ENCODE results near the gene TAF4. TPM values are rescaled to one million over a fixed set of nuclear protein-coding genes. Genes with fewer than 3 reads are reported as not detected.
A peak's percentile ranks its signal among the peaks of the same experiment; 100 is the strongest.

Gene TAF4
- polyA plus RNA-seq, 3 donors from 2014 or later: 0.04 to 3.2 (median 1.1) TPM

DNA sequence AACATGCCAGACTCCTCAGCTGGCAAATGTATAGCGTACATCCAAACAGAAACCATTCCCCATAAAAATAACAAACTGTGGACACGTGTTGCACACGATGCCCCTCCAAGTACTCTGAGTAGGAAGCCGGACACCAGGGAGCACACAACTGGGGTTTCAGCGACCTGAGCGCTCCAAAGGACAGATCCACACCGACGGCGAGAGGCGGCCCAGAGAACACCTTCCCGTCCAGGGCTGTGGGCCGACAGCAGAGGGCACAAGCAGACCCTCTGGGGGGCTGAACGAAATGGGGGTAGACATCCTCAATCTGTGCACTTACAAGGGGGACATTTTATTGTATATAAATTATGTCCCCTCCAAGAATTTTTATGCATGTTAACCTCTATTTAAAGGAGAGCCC, 24.7 kb downstream of the TAF4 start:
- Mint-ChIP-seq H3K27ac (peak overlapping the region in 1 of 6 donors; percentile 15), H3K36me3 (no peaks in the 10 kb centered on the region), H3K4me1 (peaks cover 53 to 77% of the 10 kb centered on the region in 2 donors), H3K9me3 (no peaks in the 10 kb centered on the region), H3K27me3 (ENCODE audit: low read depth in 3 of 3) (peaks cover 0 to 2% (median 2%) of the 10 kb centered on the region in 3 donors), H3K4me3 (no peak overlapping the region)
- no peak for DNase-seq

DNA sequence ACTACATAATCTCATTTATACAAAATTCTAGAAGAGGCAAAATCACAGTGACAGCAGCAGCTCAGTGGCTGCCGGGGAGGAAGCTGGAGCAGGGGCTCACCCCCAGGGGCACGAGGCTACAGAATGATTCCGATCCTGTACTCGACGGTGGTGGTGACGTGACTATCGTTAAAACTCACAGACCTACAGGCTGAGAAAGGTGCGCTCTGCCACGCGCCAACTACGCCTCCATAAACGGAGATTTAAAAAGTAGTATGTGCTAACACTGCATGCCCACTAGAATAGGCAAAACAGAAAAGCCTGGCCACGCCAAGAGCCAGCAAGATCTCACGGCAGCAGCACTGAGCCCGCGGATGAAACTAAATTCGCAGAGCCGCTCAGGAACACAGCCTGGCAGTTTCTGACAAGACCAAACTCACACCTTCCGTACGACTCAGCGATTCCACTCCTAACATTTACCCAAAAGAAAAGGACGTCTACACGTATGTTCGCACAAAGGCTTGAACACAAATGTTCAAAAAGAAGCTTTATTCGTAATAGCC, 25.2 kb downstream of the TAF4 start:
- H3K27ac Mint-ChIP-seq: no peak overlapping the region
- H3K27me3 Mint-ChIP-seq (ENCODE audit: low read depth in 3 of 3): peaks cover 0 to 2% (median 2%) of the 10 kb centered on the region in 3 donors
- H3K4me1 Mint-ChIP-seq: peaks cover 55 to 75% of the 10 kb centered on the region in 2 donors
- H3K9me3 Mint-ChIP-seq: no peaks in the 10 kb centered on the region
- no peak for DNase-seq
- H3K4me3 Mint-ChIP-seq: no peak overlapping the region
- no peaks in the 10 kb centered on the region for H3K36me3 Mint-ChIP-seq

DNA sequence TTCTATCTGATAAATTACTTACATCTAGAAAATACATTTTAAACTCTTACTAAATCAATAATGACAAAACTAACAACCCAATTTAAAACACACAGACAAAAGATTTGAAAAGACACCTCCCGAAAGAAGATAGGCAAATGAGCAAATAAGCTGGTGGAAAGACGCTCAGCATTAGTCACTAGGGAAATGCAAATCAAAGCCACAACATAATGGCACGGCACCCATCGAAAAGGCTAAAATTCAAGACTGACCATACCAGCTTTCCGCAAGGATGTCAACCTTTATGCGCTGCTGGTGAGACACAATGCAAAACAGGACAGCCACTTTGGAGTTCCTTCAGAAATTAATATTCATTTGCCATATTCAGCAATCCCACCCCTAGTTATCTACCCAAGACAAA, 25.9 kb downstream of the TAF4 start:
- no peak for DNase-seq
- Mint-ChIP-seq H3K27me3 (ENCODE audit: low read depth in 3 of 3) (peaks cover 0 to 2% (median 2%) of the 10 kb centered on the region in 3 donors), H3K36me3 (no peaks in the 10 kb centered on the region), H3K4me3 (no peak overlapping the region), H3K9me3 (no peaks in the 10 kb centered on the region), H3K27ac (no peak overlapping the region), H3K4me1 (peaks cover 57 to 77% of the 10 kb centered on the region in 2 donors)

DNA sequence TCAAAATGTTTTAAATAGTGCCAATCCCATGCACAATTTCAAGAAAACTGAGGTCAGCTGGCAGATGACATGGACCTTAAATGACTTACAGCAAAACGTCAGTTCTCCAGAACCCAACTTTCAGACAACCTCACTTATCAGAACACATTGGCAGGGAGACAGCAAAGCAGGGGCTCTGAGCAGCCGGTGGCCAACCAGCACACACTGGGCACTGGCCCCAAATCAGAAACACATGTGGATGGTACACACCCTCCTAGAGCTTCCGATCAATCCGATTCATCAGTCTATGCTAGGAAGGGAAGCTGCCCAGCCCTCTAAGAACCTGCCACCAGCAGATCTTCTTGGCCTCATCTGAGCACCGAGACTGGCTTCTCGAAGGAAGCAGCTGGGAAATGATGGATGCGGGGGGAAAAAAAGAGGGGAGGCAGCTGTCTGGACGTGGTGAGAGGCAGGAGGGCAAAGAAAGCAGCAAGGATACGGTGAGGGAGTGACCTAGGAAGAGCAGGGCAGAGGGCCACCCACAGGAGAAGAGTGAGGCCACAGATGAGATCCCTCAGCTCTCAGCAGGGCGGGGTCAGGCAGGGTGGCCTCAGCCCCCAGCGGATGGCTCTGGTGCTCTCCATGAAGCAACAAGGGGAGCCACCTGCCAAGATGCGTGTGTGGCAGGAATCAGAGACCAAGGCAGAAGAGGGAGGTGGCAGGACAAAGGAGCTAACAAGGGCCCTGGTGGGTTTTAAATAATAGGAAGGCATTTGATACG, 32.9 kb downstream of the TAF4 start:
- peak overlapping the region in 4 of 6 donors; percentile 46 to 61 (median 56) for H3K27ac Mint-ChIP-seq
- H3K4me3 Mint-ChIP-seq: no peak overlapping the region
- no peaks in the 10 kb centered on the region for H3K36me3 Mint-ChIP-seq
- H3K27me3 Mint-ChIP-seq (ENCODE audit: low read depth in 3 of 3): peaks cover 0 to 3% (median 2%) of the 10 kb centered on the region in 3 donors
- H3K9me3 Mint-ChIP-seq: no peaks in the 10 kb centered on the region
- DNase-seq: no peak
- peaks cover 58% of the 10 kb centered on the region in 2 donors for H3K4me1 Mint-ChIP-seq

DNA sequence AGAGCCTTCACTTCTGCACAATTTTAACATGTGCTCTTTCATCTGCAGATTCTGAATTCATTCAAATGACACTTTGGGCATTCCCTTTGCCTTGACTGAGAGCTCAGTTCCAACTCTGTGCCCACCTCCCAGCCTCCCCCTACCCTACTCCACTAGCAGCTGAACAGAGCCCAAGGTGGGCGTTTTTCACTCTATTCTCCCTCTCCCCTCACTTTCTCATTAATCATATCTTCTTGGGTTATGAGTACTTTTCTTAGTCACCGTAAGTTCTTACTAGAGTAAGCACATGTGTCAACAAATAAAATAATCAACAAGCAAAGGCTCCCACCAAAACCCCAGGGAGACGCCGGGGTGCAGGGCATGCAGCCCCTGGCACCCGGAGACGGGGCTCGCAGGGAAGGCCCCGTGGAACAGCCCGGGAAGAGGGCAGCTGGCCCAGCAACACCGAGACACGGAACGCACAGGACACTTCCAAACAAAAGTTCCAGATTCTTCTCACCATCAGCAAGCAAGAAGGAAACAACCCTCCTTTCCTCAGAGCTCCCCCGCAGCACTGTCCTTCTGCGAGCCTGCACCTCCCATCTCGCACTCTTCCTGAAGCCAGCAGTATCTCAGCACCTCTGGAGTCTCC, 34.1 kb downstream of the TAF4 start:
- H3K4me3 Mint-ChIP-seq: peak overlapping the region in 2 of 5 donors; percentile 8 to 50
- peaks cover 58% of the 10 kb centered on the region in 2 donors for H3K4me1 Mint-ChIP-seq
- H3K9me3 Mint-ChIP-seq: no peaks in the 10 kb centered on the region
- peaks cover 2 to 3% (median 3%) of the 10 kb centered on the region in 3 donors for H3K27me3 Mint-ChIP-seq (ENCODE audit: low read depth in 3 of 3)
- DNase-seq: no peak
- peak overlapping the region in 4 of 6 donors; percentile 34 to 81 (median 70) for H3K27ac Mint-ChIP-seq
- no peaks in the 10 kb centered on the region for H3K36me3 Mint-ChIP-seq

DNA sequence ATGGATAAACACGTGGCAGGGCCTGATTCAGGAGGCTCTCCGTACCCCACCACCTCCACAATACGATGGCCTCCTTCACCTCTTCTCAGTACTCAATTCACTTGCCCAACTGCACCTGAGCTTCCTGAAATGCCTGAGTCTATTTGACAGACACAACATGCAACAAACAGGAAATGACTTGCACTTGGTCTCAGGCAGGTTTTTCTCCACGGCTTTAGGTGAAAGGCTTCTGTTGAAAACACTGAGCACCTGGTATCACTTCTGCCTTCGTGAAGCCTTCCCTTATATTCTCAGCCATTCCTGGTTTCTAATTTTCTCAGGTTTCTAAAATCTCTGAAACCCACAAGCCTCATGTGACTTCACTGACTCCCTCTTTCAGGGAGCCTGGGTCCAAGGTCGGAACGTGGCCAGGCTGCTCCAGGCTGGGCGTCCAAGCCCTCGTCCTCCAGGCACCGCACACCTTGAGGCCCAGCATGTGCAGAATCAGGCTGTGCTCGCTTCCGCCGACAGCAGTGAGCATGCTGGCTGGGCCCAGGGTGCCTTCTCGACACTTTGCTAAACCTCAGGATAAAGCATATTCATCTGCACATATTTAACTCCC, 34.7 kb downstream of the TAF4 start:
- peaks cover 59 to 60% of the 10 kb centered on the region in 2 donors for H3K4me1 Mint-ChIP-seq
- no peak for DNase-seq
- peak overlapping the region in 4 of 5 donors; percentile 1 to 38 (median 26) for H3K4me3 Mint-ChIP-seq
- H3K9me3 Mint-ChIP-seq: no peaks in the 10 kb centered on the region
- no peaks in the 10 kb centered on the region for H3K36me3 Mint-ChIP-seq
- peaks cover under 1 to 3% (median 3%) of the 10 kb centered on the region in 3 donors for H3K27me3 Mint-ChIP-seq (ENCODE audit: low read depth in 3 of 3)
- peak overlapping the region in 5 of 6 donors; percentile 16 to 81 (median 68) for H3K27ac Mint-ChIP-seq

DNA sequence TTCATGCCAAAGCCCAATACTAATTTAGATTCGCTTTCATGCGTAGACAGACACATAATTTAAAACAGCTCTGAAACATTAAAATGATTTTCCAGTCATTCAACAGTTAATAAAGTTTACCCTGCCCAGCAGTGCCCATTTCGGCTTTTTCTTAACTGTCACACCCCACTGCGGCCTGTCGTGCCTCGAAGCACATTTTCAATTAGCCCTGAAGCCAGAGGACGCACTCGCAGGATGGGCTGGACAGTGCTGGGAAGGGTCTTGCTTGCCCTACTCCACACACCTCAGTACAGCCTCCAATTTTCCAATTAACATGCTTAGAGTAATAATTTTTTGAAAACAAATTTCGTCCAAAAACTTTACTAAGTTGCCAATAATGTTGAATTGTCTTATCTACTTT, 35.3 kb downstream of the TAF4 start:
- DNase-seq: no peak
- H3K4me3 Mint-ChIP-seq: peak overlapping the region in 1 of 5 donors; percentile 38
- H3K27ac Mint-ChIP-seq: peak overlapping the region in 5 of 6 donors; percentile 16 to 81 (median 68)
- no peaks in the 10 kb centered on the region for H3K9me3 Mint-ChIP-seq
- no peaks in the 10 kb centered on the region for H3K36me3 Mint-ChIP-seq
- peaks cover 62 to 63% of the 10 kb centered on the region in 2 donors for H3K4me1 Mint-ChIP-seq
- H3K27me3 Mint-ChIP-seq (ENCODE audit: low read depth in 3 of 3): peaks cover 0 to 5% (median 3%) of the 10 kb centered on the region in 3 donors

DNA sequence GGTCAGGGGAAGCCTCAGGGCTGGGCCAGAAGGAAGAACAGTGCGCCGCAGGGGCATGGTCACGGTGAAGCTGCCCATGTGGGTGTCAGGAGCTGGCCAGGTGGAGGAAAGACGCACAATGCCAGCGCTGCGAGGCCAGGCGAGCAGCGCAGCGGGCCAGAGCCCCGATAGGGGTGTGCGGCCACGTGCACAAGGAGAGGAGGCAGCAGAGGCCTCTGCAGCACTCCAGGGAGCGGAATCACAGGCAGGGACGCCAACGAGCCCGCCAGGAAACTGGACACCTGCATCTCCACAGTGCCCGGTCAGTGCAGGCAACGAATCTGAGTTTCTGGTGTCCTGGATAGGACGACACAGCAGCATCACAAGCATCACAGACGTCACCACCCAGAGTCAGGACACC, 35.7 kb downstream of the TAF4 start:
- no peaks in the 10 kb centered on the region for H3K36me3 Mint-ChIP-seq
- peak overlapping the region in 1 of 6 donors; percentile 72 for H3K27ac Mint-ChIP-seq
- no peak for DNase-seq
- H3K27me3 Mint-ChIP-seq (ENCODE audit: low read depth in 3 of 3): peaks cover 0 to 5% (median 3%) of the 10 kb centered on the region in 3 donors
- H3K9me3 Mint-ChIP-seq: no peaks in the 10 kb centered on the region
- no peak overlapping the region for H3K4me3 Mint-ChIP-seq
- H3K4me1 Mint-ChIP-seq: peaks cover 62 to 64% of the 10 kb centered on the region in 2 donors

DNA sequence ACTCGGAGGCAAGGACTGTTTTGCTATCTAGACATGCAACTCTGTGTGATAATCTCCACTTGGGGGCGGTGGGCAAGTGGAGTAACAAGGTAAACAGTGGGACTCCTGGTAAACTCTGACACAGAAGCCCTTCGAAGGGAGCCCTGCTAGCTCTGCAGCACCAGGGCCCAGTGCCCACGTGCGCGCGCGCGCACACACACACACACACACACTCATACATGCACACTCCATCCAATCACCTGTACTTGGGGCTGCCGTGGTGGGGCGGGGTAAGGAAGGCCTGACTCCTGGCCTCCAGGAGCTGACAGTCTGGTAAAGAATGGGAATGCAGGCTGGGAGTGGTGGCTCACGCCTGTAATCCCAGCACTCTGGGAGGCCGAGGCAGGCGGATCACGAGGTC, 36.4 kb downstream of the TAF4 start:
- H3K27me3 Mint-ChIP-seq (ENCODE audit: low read depth in 3 of 3): peaks cover 0 to 5% (median 3%) of the 10 kb centered on the region in 3 donors
- H3K4me1 Mint-ChIP-seq: peaks cover 67 to 69% of the 10 kb centered on the region in 2 donors
- no peak overlapping the region for H3K27ac Mint-ChIP-seq
- H3K36me3 Mint-ChIP-seq: no peaks in the 10 kb centered on the region
- no peaks in the 10 kb centered on the region for H3K9me3 Mint-ChIP-seq
- DNase-seq: no peak
- H3K4me3 Mint-ChIP-seq: no peak overlapping the region

DNA sequence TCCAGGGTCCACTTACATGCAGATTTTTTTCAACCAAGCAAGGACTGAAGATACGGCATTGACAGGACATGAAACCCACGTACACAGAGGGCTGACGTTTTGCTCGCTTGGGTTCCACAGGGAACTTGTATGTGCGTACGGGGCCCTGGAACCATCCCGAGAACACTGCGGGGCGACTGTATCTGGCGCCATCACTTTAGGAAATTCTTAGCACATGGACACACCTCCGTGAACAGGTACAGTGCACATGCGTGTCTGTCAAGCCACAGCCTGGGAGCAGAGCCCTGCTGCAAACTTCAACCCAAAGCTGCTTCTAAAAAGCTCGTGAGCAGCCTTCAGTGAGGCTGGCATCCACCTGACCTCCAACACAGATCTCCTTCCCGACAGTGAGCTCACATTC, 37.3 kb downstream of the TAF4 start:
- Mint-ChIP-seq H3K4me1 (peaks cover 71% of the 10 kb centered on the region in 2 donors), H3K27ac (peak overlapping the region in 1 of 6 donors; percentile 22), H3K27me3 (ENCODE audit: low read depth in 3 of 3) (peaks cover 0 to 5% (median 3%) of the 10 kb centered on the region in 3 donors), H3K4me3 (no peak overlapping the region), H3K9me3 (no peaks in the 10 kb centered on the region), H3K36me3 (no peaks in the 10 kb centered on the region)
- no peak for DNase-seq

DNA sequence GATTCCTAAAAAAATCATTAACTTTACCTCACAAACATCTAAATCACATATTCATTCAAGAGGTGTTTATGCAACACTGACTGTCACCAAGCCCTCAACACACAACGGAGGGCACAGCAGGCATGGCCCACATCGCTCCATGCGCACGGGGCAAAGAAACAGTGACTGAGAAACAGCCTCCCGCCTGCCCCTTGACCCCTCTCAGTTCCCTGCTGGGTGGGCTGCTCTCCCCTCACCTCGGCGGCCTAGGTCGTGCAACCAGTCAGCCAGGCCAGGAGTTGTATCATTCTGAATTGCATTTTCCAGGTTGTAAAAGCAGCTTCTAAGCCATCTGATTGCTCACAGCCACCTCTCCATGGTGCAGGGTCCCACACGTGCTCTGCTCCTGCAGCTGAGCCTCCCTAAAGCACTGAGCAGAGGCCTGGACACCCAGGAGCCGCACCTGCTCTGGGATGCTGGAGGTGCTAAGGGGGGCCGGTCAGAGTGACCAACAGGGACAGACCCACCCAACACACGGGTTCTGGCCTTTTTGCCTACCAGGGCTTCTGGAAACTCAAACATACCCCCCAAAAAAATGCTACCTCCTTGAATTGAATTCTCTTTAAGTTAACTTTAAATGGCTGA, 37.9 kb downstream of the TAF4 start:
- peak overlapping the region in 4 of 6 donors; percentile 38 to 71 (median 42) for H3K27ac Mint-ChIP-seq
- peaks cover 0 to 4% (median 3%) of the 10 kb centered on the region in 3 donors for H3K27me3 Mint-ChIP-seq (ENCODE audit: low read depth in 3 of 3)
- no peak for DNase-seq
- H3K4me3 Mint-ChIP-seq: peak overlapping the region in 1 of 5 donors; percentile 17
- H3K9me3 Mint-ChIP-seq: no peaks in the 10 kb centered on the region
- peaks cover 69 to 71% of the 10 kb centered on the region in 2 donors for H3K4me1 Mint-ChIP-seq
- no peaks in the 10 kb centered on the region for H3K36me3 Mint-ChIP-seq

DNA sequence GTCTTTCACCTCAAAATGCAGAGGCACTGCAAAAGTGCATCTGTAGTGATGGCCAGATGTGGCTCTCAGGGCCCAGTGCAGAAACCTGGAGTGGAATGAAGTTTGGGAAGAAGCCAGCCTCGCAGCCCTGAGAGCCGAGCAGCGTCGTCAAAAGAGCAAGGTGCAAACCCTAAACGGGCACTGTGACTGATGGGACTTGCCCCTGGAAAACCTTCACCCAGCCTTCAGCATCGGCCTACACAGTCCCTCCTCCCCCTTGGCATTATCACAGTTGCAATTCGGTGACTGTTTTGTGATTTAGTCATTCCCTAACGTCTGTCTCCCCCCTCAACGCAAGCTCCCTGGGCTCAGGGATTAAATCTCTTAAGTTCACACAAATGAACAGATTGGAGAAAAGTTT, 38.6 kb downstream of the TAF4 start:
- H3K27me3 Mint-ChIP-seq (ENCODE audit: low read depth in 3 of 3): peaks cover 0 to 3% (median 2%) of the 10 kb centered on the region in 3 donors
- H3K27ac Mint-ChIP-seq: peak overlapping the region in 3 of 6 donors; percentile 38 to 71 (median 45)
- H3K9me3 Mint-ChIP-seq: no peaks in the 10 kb centered on the region
- peak overlapping the region in 2 of 5 donors; percentile 25 to 46 for H3K4me3 Mint-ChIP-seq
- no peak for DNase-seq
- H3K4me1 Mint-ChIP-seq: peaks cover 67 to 71% of the 10 kb centered on the region in 2 donors
- H3K36me3 Mint-ChIP-seq: no peaks in the 10 kb centered on the region

DNA sequence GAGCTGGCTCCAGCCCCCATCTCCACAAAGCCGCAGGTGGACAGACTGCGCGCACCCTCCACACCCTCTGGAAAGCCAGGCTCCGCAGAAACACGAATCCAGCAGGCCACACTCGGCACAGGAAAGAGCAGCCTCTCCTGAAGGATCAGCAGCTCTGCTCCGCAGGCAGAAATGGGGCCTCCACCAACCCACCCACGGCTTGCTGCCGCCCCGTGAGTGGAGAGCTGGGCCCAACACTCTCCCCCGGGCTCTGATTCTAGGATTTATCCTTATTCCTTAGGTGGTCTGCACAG, 39.2 kb downstream of the TAF4 start:
- H3K27ac Mint-ChIP-seq: peak overlapping the region in 3 of 6 donors; percentile 24 to 71 (median 37)
- H3K4me1 Mint-ChIP-seq: peaks cover 63 to 67% of the 10 kb centered on the region in 2 donors
- no peak overlapping the region for H3K4me3 Mint-ChIP-seq
- H3K9me3 Mint-ChIP-seq: no peaks in the 10 kb centered on the region
- DNase-seq: no peak
- H3K36me3 Mint-ChIP-seq: no peaks in the 10 kb centered on the region
- H3K27me3 Mint-ChIP-seq (ENCODE audit: low read depth in 3 of 3): peaks cover 0 to 3% (median 2%) of the 10 kb centered on the region in 3 donors

Measured in immature natural killer cell (primary cell).